Type B pancreatic cell (in vitro differentiated cells): Measurements from ENCODE around the gene POU2F2. TPM values are rescaled to one million over a fixed set of nuclear protein-coding genes. Genes with fewer than 3 reads are reported as not detected.

ENCODE experiments used
- DNase-seq: peaks from one replicate; pipeline ENCODE4 v3.0.0; 2021; ENCODE audit warnings: mixed read lengths; ENCODE audit not compliant: unreplicated experiment; ENCODE audit errors: extremely low spot score
- H3K27ac Mint-ChIP-seq: 2 replicates; pipeline ENCODE4 v1.8.0; 2021; ENCODE audit warnings: mild to moderate bottlenecking, mixed read lengths
- H3K27me3 Mint-ChIP-seq: 2 replicates; pipeline ENCODE4 v1.8.0; 2021; ENCODE audit warnings: mixed read lengths
- H3K36me3 Mint-ChIP-seq: 2 replicates; pipeline ENCODE4 v1.8.0; 2021; ENCODE audit warnings: mixed read lengths
- H3K4me1 Mint-ChIP-seq: one replicate; pipeline ENCODE4 v1.8.0; 2021; ENCODE audit warnings: mixed read lengths; ENCODE audit not compliant: unreplicated experiment
- H3K4me3 Mint-ChIP-seq: 2 replicates; pipeline ENCODE4 v1.8.0; 2021; ENCODE audit warnings: mild to moderate bottlenecking, mixed read lengths
- H3K9me3 Mint-ChIP-seq: 2 replicates; pipeline ENCODE4 v1.8.0; 2021; ENCODE audit warnings: mixed read lengths
- total RNA-seq: library from RNA; stranded (reverse); gene quantifications from 2 replicates; pipeline ENCODE4 v1.2.1, GENCODE V29; 2021; ENCODE audit warnings: low replicate concordance
- TF ChIP-seq, protein P1 (sequence below): fragments of 200-600 bp; sonication (generic); conservative IDR thresholded peaks from 2 replicates; pipeline ENCODE4 v1.5.0; 2021; ENCODE audit warnings: antibody characterized with exemption, mild to moderate bottlenecking

POU2F2 gene
- total RNA-seq, 1 donor from 2014 or later: 1.7 TPM

DNA sequence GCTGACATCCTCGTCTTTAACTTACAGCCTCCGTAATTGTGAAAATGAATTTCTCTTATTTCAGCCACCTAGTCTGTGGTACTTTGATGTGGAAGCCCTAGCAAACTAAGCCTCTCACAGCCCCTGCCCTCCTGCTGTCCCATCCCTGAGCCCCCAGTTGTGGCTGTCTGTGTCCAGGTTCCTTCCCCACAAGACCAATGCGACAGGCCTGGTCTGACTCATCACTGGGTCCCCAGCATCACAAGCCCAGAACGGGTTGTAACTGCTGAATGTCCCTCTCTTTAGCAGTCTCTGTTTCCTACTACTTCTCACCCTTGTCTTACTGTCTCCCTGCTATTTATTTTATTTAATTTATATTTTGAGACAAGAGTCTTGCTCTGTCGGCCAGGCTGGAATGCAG, 5.7 kb downstream of the POU2F2 start:
- Mint-ChIP-seq H3K9me3 (no peaks in the 10 kb centered on the region), H3K27ac (no peak overlapping the region), H3K36me3 (no peaks in the 10 kb centered on the region), H3K4me1 (no peaks in the 10 kb centered on the region), H3K4me3 (no peak overlapping the region), H3K27me3 (peaks cover 63% of the 10 kb centered on the region)
- TF ChIP-seq, protein P1, sequence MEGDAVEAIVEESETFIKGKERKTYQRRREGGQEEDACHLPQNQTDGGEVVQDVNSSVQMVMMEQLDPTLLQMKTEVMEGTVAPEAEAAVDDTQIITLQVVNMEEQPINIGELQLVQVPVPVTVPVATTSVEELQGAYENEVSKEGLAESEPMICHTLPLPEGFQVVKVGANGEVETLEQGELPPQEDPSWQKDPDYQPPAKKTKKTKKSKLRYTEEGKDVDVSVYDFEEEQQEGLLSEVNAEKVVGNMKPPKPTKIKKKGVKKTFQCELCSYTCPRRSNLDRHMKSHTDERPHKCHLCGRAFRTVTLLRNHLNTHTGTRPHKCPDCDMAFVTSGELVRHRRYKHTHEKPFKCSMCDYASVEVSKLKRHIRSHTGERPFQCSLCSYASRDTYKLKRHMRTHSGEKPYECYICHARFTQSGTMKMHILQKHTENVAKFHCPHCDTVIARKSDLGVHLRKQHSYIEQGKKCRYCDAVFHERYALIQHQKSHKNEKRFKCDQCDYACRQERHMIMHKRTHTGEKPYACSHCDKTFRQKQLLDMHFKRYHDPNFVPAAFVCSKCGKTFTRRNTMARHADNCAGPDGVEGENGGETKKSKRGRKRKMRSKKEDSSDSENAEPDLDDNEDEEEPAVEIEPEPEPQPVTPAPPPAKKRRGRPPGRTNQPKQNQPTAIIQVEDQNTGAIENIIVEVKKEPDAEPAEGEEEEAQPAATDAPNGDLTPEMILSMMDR: no peak
- DNase-seq: no peak

DNA sequence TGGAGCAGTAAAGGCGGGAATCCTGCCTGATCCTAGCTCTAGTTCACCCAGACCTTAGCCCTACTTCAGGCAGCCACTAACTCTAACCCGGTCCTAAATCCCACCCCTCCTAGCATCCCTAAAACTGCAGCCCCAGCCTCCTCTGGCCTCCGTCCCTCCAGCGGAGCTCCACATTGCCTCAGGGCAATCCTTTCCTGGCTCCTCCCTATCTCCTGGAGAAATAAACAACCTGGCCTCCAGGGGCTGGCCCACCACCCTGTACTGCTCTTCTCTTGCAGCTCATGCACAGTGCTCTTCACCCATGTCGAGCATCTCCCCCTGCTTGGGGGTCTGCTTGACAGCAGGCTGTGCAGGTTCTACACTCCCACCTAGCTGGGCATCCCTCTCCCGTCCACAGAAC, 6.7 kb downstream of the POU2F2 start:
- Mint-ChIP-seq H3K27ac (no peak overlapping the region), H3K36me3 (no peaks in the 10 kb centered on the region), H3K27me3 (peaks cover 60% of the 10 kb centered on the region), H3K4me3 (no peak overlapping the region), H3K4me1 (no peaks in the 10 kb centered on the region), H3K9me3 (no peaks in the 10 kb centered on the region)
- DNase-seq: no peak
- TF ChIP-seq, protein P1: no peak

DNA sequence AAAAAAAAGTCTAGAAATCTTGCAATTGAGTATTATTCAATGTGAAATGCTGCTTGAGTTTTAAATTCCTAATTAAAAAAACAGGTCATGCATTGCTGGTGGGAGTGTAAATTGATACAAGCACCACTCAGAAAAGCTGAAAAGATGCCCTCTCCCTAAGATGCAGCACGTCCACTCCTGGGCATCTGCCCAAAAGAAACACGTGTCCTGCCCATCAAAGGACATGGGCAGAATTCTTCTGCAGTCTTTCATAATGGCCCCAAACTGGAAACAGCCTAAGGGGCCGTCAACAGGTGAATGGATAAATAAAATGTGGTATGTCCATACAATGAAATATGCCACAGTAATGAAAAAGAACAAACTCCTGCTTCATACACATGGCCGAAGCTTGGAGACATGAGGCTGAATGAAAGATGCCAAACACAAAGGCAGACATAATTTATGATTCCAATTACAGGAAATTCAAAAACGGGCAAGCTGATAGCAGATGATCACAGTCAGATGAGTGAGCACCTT, 7.8 kb downstream of the POU2F2 start:
- Mint-ChIP-seq H3K4me3 (no peak overlapping the region), H3K9me3 (no peaks in the 10 kb centered on the region), H3K36me3 (no peaks in the 10 kb centered on the region), H3K27me3 (peaks cover 51% of the 10 kb centered on the region), H3K4me1 (no peaks in the 10 kb centered on the region), H3K27ac (no peak overlapping the region)
- no peak for DNase-seq
- TF ChIP-seq, protein P1: no peak

DNA sequence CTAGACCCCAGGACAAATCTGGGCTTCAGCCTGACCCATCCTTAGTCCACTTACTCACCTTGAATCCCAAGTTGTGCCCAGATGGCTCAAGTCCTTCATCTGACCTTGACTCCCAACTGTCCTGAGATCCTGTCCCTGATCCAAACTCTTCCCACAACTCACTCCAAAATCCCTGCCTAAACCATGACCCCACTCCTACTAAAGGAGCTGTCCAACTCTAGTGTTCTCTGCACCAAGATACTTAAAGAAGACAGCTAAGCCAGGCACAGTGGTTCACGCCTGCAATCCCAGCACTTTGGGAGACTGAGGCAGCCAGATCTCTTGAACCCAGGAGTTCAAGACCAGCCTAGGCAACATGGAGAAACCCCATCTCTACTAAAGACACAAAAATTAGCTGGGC, 8.5 kb downstream of the POU2F2 start:
- Mint-ChIP-seq H3K4me3 (no peak overlapping the region), H3K9me3 (no peaks in the 10 kb centered on the region), H3K36me3 (no peaks in the 10 kb centered on the region), H3K27me3 (peaks cover 46% of the 10 kb centered on the region), H3K4me1 (no peaks in the 10 kb centered on the region), H3K27ac (no peak overlapping the region)
- TF ChIP-seq, protein P1: no peak
- no peak for DNase-seq

DNA sequence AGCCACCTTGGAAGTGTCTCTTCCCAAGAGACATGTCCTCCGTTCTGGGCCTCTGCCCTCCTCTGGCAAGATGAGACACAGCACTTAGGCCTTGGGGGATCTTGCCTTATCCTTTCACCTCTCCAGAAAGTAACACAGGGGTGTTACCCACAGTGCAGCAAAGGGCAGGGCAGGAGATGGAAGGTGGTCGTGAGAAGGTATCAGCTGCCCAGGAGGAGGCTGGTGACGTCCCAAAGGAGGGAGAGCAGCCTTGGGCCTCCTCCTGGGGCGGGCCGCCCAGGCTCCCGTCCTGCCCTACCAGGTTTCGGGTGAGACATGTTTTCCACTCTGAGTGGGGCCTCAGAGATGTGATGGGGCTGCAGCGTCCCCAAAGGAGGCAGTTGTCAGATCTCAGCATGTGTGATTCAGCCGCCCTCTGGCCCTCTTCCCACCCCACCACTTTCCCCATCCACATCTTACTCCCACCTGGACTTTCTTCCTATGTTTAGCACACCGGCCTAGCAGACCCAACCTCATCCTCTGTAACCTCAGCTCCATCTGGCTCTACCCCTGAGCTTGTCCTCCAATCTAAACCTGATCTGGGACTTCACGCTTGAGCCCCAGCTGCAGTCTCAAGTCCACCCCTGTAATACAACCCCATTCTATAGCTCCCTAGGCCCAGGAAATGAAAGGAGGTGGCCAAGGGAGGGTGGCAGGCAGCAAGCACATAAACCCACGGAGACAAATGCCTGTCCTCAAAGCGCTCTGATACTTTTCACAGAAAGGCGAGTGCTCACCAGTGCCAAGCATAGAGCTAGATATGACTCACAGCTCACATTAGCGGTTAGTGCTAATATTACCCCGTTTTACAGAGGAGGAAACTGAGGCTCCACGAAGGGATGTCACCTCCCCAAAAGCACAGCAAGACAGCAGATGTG, 9.3 kb downstream of the POU2F2 start:
- H3K9me3 Mint-ChIP-seq: no peaks in the 10 kb centered on the region
- H3K27ac Mint-ChIP-seq: no peak overlapping the region
- DNase-seq: no peak
- H3K27me3 Mint-ChIP-seq: peaks cover 40% of the 10 kb centered on the region
- H3K4me3 Mint-ChIP-seq: no peak overlapping the region
- TF ChIP-seq, protein P1: no peak
- H3K36me3 Mint-ChIP-seq: no peaks in the 10 kb centered on the region
- no peaks in the 10 kb centered on the region for H3K4me1 Mint-ChIP-seq
